AG04449 (cell line): Measurements from ENCODE around the gene GAS2L1.
"Not testable (repeated sequence)": the region's sequence is repeated elsewhere in the genome, so short reads cannot be mapped to it uniquely, and the experiment has no call there.

Experiments
- CTCF ChIA-PET: fragments of 350-600 bp; formaldehyde crosslinking; extraction: SDS; loops from one replicate; lab custom pipeline; 2021; ENCODE audit warnings: antibody characterized with exemption; lab: Yijun Ruan, JAX
- POLR2A ChIA-PET: fragments of 400-600, 350-600 bp; formaldehyde crosslinking; extraction: SDS; loops from one replicate; lab custom pipeline; 2020; ENCODE audit warnings: antibody characterized with exemption, inconsistent platforms; lab: Yijun Ruan, JAX
- DNase-seq: peaks from one replicate; pipeline ENCODE4 v3.0.0-alpha.2; 2010; ENCODE audit warnings: low read depth, low spot score
- H3K4me3 ChIP-seq: 2 replicates; pipeline ENCODE4 v1.5.1; 2011; ENCODE audit warnings: low read depth, mild to moderate bottlenecking, control low read depth, low read length
- CTCF ChIP-seq: IDR thresholded peaks from one replicate; pipeline ENCODE4 v1.5.1; 2011; ENCODE audit warnings: mild to moderate bottlenecking, moderate library complexity, low read length, control low read depth, inconsistent platforms; ENCODE audit not compliant: insufficient read depth; ENCODE audit errors: missing control alignments

The GAS2L1 gene

GRCh38 chr22:29351891-29352290 lies 45.4 kb downstream of the GAS2L1 start:
- ChIA-PET POLR2A (no interaction called here), CTCF (no interaction called here)
- no peak for DNase-seq
- H3K4me3 ChIP-seq, result no peak overlapping the region
- no peak for TF ChIP-seq CTCF

- TF ChIP-seq CTCF, result no peak
- no peak for DNase-seq
- no peak overlapping the region for H3K4me3 ChIP-seq
- ChIA-PET CTCF (no interaction called here), POLR2A (no interaction called here)
Observed at GRCh38 chr22:29352778-29353177, 46.3 kb downstream of the GAS2L1 start.

GRCh38 chr22:29353286-29353685 lies 46.8 kb downstream of the GAS2L1 start:
- H3K4me3 ChIP-seq, result no peak overlapping the region
- CTCF ChIA-PET, result no interaction called here
- no peak for TF ChIP-seq CTCF
- POLR2A ChIA-PET, result no interaction called here
- no peak for DNase-seq

GRCh38 chr22:29353860-29354259 lies 47.4 kb downstream of the GAS2L1 start:
- no peak for DNase-seq
- H3K4me3 ChIP-seq, result no peak overlapping the region
- no peak for TF ChIP-seq CTCF
- ChIA-PET CTCF (no interaction called here), POLR2A (no interaction called here)

- CTCF ChIA-PET, result interaction anchor here (0.6 to 3.9 kb wide), 6 partner anchors 11 to 112 kb away, joined by 3 to 48 read pairs (median 10); partner anchors contain the start of gene GAS2L1
- POLR2A ChIA-PET, H3K4me3 ChIP-seq, DNase-seq: not testable (repeated sequence)
Observed at GRCh38 chr22:29357193-29357890, 50.9 kb downstream of the GAS2L1 start.

GRCh38 chr22:29359469-29359868 lies 53.0 kb downstream of the GAS2L1 start:
- POLR2A ChIA-PET, result no interaction called here
- H3K4me3 ChIP-seq, result no peak overlapping the region
- DNase-seq, result no peak
- CTCF ChIA-PET, result interaction anchor here (0.8 to 3.9 kb wide), 19 partner anchors 8 to 89 kb away, joined by 3 to 48 read pairs (median 7); partner anchors contain the start of gene GAS2L1
- TF ChIP-seq CTCF, result peak; percentile 81
